Aorta (tissue), 5 donors: ENCODE measurements around the gene MACROD1. TPM values are rescaled to one million over a fixed set of nuclear protein-coding genes. Genes with fewer than 3 reads are reported as not detected.

Experiments used
- ATAC-seq: fragments of 200-7000 bp; cut with Tn5 transposase; one replicate; pipeline ENCODE4 v1.9.1; 2022; ENCODE audit warnings: moderate library complexity; ENCODE audit not compliant: low FRiP score
- DNase-seq, 2 donors: peaks; one replicate each; pipeline ENCODE4 v3.0.0-alpha.2; 2020
- H3K27ac ChIP-seq, 2 donors: one replicate each; pipeline ENCODE4 v1.5.1; 2013; ENCODE audit warnings: low read length in 2 of 2, mild to moderate bottlenecking in 2 of 2, moderate library complexity in 2 of 2, control low read depth in 1 of 2, inconsistent platforms in 1 of 2, low read depth in 1 of 2
- H3K27me3 ChIP-seq, 2 donors: one replicate each; pipeline ENCODE4 v1.6.1; 2013; ENCODE audit warnings: control low read depth in 1 of 2, low read length in 1 of 2, mild to moderate bottlenecking in 1 of 2, moderate library complexity in 1 of 2; ENCODE audit not compliant: insufficient read depth in 2 of 2, control insufficient read depth in 1 of 2
- H3K36me3 ChIP-seq, 2 donors: one replicate each; pipeline ENCODE4 v1.6.1; 2013; ENCODE audit warnings: control low read depth in 1 of 2, low read length in 1 of 2, mild to moderate bottlenecking in 1 of 2; ENCODE audit not compliant: insufficient read depth in 2 of 2, control insufficient read depth in 1 of 2
- H3K4me1 ChIP-seq, 2 donors: one replicate each; pipeline ENCODE4 v1.6.1; 2013; ENCODE audit warnings: low read length in 2 of 2, control low read depth in 1 of 2, mild to moderate bottlenecking in 1 of 2, moderate library complexity in 1 of 2; ENCODE audit not compliant: insufficient read depth in 2 of 2, control insufficient read depth in 1 of 2
- H3K4me3 ChIP-seq, 2 donors: one replicate each; pipeline ENCODE4 v1.5.1; 2013; ENCODE audit warnings: low read length in 2 of 2, control low read depth in 1 of 2, mild to moderate bottlenecking in 1 of 2
- H3K9me3 ChIP-seq: one replicate; pipeline ENCODE4 v1.6.1; 2013; ENCODE audit warnings: mild to moderate bottlenecking, low read length; ENCODE audit not compliant: control insufficient read depth
- WGBS, 2 donors: extraction: QIAGEN DNeasy Blood & Tissue Kit; methylation state at CpG; one replicate each; pipeline ENCODE4 v1.1.7; 2013; 5-methylcytosine and 5-hydroxymethylcytosine counted together
- intact Hi-C, 2 donors: fragments of 100-400 bp; cut with DNase I; formaldehyde crosslinking; loops; one replicate each; pipeline versions ENCODE4 v1.14.2 to v1.15.0; 2022
- polyA plus RNA-seq, 2 donors: library from polyadenylated mRNA; stranded (reverse); fragments of 200-250 nt; gene quantifications; one replicate each; pipeline ENCODE4 v1.2.3, GENCODE V29; 2013
- total RNA-seq, 2 donors: library from RNA; stranded (reverse); fragmentation: NEBNext Ultra II Directional; extraction: Animal tissue kit (Norgen Biotek cat#: 25700); gene quantifications; one replicate each; pipeline ENCODE4 v1.2.1, GENCODE V29; 2021
- donor health status: healthy with polysubstance abuse.
- donor health status: Bipolar disorder and iron deficiency.
- donor health status: DM: no; HTN: no; CAD: no.
- donor health status: DM: no; HTN: no; CAD: no.
- donor health status: DM: yes; HTN: yes; CAD: no.

The MACROD1 gene
- total and polyA plus RNA-seq, 4 donors: 12.7 to 125 (median 65.2) TPM

DNA sequence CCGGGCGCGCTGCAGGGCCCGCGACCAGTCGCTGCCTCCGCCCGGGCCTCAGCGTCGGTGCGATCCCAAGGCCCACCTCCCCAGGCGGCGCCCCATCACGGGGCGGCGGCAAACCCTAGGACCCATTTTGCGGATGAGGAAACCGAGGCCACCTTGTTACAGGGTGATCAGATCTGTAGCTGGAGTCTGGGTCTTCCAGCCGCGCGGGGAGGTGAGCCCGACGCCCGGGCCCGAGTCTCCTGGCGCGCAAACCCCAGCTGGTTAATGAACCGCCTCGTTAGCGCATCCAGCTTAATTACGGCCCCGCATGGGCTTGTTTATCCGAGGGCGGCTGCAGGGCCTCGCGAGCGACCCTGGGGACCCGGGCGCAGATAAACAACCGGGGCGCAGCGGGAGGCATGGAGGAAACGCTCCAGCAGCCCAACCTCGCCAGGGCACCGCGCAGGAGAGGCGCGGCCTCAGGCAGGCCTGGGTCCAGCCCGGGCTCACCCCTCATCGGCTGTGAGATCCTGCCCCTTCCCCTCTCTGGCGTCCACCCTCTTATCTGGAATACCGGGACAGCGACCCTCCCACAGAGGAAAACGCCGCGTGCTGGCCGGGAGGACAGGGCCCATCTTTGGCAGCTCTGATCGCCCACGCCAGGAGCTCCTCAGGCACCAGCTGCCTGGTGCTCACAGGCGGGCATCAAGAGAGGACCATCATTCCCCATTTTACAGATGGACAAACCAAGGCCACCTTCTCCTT, 165.0 kb downstream of the MACROD1 start:
- 22 to 24% methylated on average over 51 to 60 of the region's 60 CpGs for WGBS, 2 donors
- no peaks in the 10 kb centered on the region for H3K9me3 ChIP-seq
- no peaks in the 10 kb centered on the region for H3K4me1 ChIP-seq
- no peaks in the 10 kb centered on the region for H3K36me3 ChIP-seq
- no peak overlapping the region for H3K27ac ChIP-seq
- no peak overlapping the region for H3K4me3 ChIP-seq
- intact Hi-C loops: loop anchor here (2.0 kb wide), 1 partner anchor 148 kb away; no protein-coding TSS in a partner anchor
- no peak for ATAC-seq
- DNase-seq: no peak
- no peaks in the 10 kb centered on the region for H3K27me3 ChIP-seq

DNA sequence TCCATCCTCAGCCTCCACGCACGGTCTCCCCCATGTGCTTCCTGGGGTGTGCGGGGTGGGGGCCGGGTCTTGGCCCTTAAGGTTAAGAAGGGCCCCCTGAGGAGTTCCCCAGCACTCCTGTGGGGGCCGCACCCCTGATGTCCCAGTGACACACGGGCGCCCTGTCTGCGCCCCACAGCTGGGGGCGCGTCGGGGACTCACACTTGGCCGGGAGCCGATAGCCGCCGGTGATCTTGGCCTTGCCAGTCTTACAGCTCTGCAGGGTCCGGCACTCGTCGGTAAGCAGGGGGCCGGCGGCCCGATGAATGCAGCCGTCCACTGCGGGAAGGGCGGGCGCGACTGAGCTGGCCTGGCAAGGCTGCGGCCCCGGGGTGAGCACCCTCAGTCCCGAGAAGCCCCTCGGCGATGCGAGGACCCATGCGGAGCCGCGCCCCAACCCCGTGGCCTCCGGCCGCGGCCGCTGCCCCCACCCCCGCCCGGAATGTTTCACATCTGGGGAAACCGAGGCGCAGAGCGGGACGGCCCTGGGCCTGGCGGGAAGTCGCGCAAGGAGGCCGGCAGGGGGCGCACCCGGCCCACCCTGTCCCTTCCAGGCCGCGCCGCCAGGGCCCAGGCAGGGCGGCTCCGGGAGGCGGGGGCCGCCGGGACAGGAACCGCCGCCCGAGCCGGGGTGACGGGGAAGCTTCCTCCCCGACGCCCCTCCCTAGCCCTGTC, 165.7 kb downstream of the MACROD1 start:
- DNase-seq: peak; percentile 78 to 91
- Histone ChIP-seq H3K27me3 (no peaks in the 10 kb centered on the region), H3K36me3 (no peaks in the 10 kb centered on the region), H3K4me3 (no peak overlapping the region), H3K27ac (no peak overlapping the region), H3K4me1 (no peaks in the 10 kb centered on the region), H3K9me3 (no peaks in the 10 kb centered on the region)
- 2 to 3% methylated on average over 42 to 67 of the region's 67 CpGs for WGBS, 2 donors
- peak; percentile 90 for ATAC-seq
- intact Hi-C loops: loop anchor here (2.0 kb wide), 1 partner anchor 149 kb away; no protein-coding TSS in a partner anchor

DNA sequence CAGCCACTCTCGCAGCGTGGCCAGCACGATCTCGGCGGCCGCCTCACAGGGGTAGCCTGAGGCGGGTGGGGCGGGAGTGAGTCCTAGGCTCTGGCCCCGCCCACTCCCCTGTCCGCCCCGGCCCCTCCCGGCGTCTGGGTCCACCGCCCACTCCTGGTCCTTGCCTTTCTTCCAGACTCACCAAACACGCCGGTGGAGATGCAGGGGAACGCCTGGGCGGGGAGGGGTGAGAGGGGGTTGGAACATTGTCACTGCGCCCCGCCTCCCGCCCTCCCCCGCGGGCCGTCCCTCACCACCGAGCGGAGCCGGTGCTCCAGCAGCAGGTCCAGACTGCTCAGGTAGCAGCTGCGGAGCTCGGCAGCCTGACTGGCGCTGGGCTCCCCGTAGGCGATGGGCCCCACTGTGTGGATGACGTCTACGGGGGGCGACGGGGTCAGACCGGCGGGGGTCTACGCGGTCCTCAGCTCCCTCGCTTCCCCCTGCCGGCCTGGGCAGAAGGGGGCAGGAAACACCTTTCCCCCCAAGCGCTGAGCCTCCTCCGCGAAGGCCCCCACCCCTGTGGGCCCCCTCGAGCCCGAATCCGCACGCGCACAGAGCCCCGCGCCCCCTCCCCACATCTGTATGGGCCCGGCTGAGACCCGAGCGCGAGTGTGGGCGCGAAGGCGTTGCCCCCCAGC, 166.4 kb downstream of the MACROD1 start:
- ATAC-seq: peak; percentile 42
- intact Hi-C loops: loop anchor here (2.0 kb wide), 1 partner anchor 149 kb away; no protein-coding TSS in a partner anchor
- H3K4me3 ChIP-seq: no peak overlapping the region

DNA sequence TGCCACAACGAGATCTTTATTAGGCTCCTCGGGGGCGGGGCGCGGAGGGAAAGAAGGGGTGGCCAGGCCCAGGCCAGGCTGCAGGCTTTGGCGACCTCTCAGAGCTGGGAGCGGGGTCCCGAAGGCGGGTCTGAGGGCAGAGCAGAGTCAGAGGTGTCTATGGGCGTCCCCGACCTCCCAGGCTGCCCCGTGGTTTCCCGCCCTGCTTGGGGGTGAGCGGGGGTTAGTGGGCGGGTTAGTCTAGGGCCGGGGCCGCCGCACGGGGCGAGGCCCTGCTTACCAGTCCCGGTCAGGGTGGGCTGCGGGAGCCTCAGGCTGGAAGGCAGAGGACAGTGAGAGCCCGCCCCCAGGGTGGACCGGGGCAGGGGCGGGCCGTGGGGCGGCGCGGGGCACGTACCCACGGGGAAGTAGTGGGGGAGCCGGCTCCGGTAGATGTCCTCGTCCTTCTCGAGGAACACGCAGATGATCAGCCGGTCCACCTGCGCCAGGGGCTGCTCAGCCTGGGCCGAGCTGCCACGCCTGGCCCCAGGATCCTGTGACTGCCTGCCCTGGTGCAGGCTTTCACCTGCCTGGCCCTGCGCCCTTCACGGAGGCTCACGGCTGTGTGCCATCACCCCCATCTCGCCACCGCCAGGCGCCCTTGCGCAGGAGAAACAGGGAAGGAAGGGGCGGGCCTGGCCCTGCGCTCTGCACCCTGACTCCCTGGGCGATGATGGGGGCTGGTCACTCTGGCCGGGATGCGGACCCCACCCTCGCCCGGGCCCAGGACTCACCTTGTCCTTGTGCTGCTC, 167.2 kb downstream of the MACROD1 start:
- Histone ChIP-seq H3K27ac (no peak overlapping the region), H3K4me1 (no peaks in the 10 kb centered on the region), H3K9me3 (no peaks in the 10 kb centered on the region), H3K27me3 (no peaks in the 10 kb centered on the region), H3K4me3 (no peak overlapping the region), H3K36me3 (no peaks in the 10 kb centered on the region)
- WGBS, 2 donors: 86 to 87% methylated on average over 38 to 54 of the region's 54 CpGs
- DNase-seq: no peak
- no peak for ATAC-seq
- intact Hi-C loops: no loop called here

More for the DNA sequence above, 166.4 kb downstream of the MACROD1 start:
- H3K9me3 ChIP-seq: no peaks in the 10 kb centered on the region
- H3K27ac ChIP-seq: no peak overlapping the region
- DNase-seq: peak; percentile 74 to 88
- no peaks in the 10 kb centered on the region for H3K27me3 ChIP-seq
- H3K36me3 ChIP-seq: no peaks in the 10 kb centered on the region
- H3K4me1 ChIP-seq: no peaks in the 10 kb centered on the region
- 12 to 18% methylated on average over 49 to 59 of the region's 59 CpGs for WGBS, 2 donors

DNA sequence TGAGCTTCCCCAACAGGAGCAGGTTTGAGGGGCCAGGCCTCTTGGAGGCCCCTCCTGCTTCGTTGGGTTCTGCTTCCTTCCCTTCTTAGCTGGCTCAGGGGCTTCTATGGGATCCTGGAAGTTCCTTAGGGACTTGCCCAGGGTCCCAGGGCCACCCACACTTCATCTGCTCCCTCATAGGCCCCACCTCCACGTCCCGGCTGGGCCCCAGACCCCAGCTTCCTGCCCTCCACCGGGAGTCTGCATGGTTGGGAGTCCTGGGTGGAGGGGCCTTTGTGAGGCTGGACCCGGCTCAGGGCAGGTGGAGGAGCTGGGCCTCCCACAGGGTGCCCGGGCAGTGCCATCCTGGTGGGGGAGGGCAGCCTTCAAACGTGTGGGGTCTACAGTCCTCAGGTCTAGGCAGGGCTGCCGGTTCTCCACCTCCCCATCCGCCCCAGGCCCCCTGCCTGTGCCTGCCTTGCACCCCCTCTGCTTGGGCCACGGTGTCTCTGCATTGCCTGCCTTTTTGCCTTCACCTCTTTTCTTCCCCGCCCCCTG, 168.0 kb downstream of the MACROD1 start:
- H3K27me3 ChIP-seq: no peaks in the 10 kb centered on the region
- intact Hi-C loops: no loop called here

DNA sequence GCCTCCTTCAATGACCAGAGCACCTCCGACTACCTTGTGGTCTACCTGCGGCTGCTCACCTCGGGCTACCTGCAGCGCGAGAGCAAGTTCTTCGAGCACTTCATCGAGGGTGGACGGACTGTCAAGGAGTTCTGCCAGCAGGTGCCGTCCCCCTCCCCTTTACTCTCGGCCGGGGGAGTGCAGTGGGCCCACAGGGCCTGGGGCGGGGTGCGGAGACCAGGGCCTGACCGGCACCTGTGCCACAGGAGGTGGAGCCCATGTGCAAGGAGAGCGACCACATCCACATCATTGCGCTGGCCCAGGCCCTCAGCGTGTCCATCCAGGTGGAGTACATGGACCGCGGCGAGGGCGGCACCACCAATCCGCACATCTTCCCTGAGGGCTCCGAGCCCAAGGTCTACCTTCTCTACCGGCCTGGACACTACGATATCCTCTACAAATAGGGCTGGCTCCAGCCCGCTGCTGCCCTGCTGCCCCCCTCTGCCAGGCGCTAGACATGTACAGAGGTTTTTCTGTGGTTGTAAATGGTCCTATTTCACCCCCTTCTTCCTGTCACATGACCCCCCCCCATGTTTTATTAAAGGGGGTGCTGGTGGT, 168.7 kb downstream of the MACROD1 start:
- no peaks in the 10 kb centered on the region for H3K4me1 ChIP-seq
- no peaks in the 10 kb centered on the region for H3K9me3 ChIP-seq
- H3K27me3 ChIP-seq: no peaks in the 10 kb centered on the region
- intact Hi-C loops: no loop called here
- DNase-seq (no peak), ATAC-seq (no peak)
- no peaks in the 10 kb centered on the region for H3K36me3 ChIP-seq
- WGBS, 2 donors: 91 to 92% methylated on average over 27 of the region's 27 CpGs
- H3K27ac ChIP-seq: no peak overlapping the region
- no peak overlapping the region for H3K4me3 ChIP-seq

More for the DNA sequence above, 168.0 kb downstream of the MACROD1 start:
- Histone ChIP-seq H3K9me3 (no peaks in the 10 kb centered on the region), H3K4me3 (no peak overlapping the region), H3K27ac (no peak overlapping the region), H3K36me3 (no peaks in the 10 kb centered on the region), H3K4me1 (no peaks in the 10 kb centered on the region)
- WGBS, 2 donors: 76 to 80% methylated on average over 11 of the region's 11 CpGs
- no peak for ATAC-seq
- DNase-seq: no peak

DNA sequence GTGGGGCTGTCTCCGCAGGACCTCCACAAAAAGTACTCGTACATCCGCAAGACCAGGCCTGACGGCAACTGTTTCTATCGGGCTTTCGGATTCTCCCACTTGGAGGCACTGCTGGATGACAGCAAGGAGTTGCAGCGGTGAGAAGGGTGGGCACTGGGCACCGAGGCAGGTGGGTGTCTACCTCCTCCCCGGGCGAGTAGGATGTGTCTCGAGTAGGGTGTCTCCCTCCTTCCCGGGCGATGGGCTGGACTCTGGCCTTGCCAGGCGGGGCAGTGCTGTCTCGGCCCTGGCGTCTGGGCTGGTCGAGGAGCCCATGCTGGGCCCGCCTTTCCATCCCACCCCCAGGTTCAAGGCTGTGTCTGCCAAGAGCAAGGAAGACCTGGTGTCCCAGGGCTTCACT, 169.4 kb downstream of the MACROD1 start:
- Histone ChIP-seq H3K4me1 (no peaks in the 10 kb centered on the region), H3K27ac (no peak overlapping the region), H3K36me3 (no peaks in the 10 kb centered on the region), H3K9me3 (no peaks in the 10 kb centered on the region), H3K27me3 (no peaks in the 10 kb centered on the region), H3K4me3 (no peak overlapping the region)
- ATAC-seq (no peak), DNase-seq (no peak)
- intact Hi-C loops: no loop called here
- WGBS, 2 donors: 82 to 85% methylated on average over 18 of the region's 18 CpGs

DNA sequence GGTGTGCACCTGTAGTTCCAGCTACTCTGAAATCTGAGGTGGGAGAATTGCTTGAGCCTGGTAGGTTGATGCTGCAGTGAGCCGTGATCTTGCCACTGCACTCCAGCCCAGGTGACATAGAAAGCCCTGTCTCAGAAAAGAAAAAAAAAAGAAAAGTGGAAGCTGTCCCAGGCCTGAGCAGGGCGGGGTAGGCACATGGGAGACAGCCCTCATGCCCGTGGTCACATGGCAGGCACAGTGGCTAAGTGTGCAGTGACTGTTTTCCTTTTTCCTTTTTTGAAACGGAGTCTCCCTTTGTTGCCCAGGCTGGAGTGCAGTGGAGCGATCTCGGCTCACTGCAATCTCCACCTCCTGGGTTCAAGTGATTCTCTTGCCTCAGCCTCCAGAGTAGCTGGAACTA, 171.9 kb downstream of the MACROD1 start:
- ATAC-seq: no peak
- no peak overlapping the region for H3K4me3 ChIP-seq
- peak in 1 of 2 donors; percentile 67 for DNase-seq
- H3K27ac ChIP-seq: no peak overlapping the region
- H3K4me1 ChIP-seq: no peaks in the 10 kb centered on the region
- intact Hi-C loops: no loop called here
- H3K36me3 ChIP-seq: no peaks in the 10 kb centered on the region
- WGBS, 2 donors: 74 to 75% methylated on average over 6 of the region's 6 CpGs
- H3K9me3 ChIP-seq: no peaks in the 10 kb centered on the region
- H3K27me3 ChIP-seq: no peaks in the 10 kb centered on the region
